ENCODE measurements around the gene ELL. TPM values are rescaled to one million over a fixed set of nuclear protein-coding genes. Genes with fewer than 3 reads are reported as not detected.

Gene ELL
- total RNA-seq, 1 donor: 18.5 TPM

GRCh38 chr19:18450021-18450930 is 71.6 kb downstream of the ELL start:
- Histone ChIP-seq H3K4me3 (ENCODE audit: insufficient read depth, low read length) (no peak overlapping the region), H3K4me1 (ENCODE audit: insufficient read depth, low read length) (peaks cover 23% of the 10 kb centered on the region), H3K27ac (ENCODE audit: low read depth, low read length) (no peak overlapping the region), H3K79me2 (ENCODE audit: insufficient read depth, low read length) (peaks cover 39% of the 10 kb centered on the region), H2AFZ (ENCODE audit: low read length) (no peak overlapping the region), H4K20me1 (ENCODE audit: insufficient read depth, low read length) (peaks cover 73% of the 10 kb centered on the region), H3K4me2 (ENCODE audit: insufficient read depth, low read length) (no peak overlapping the region), H3K36me3 (ENCODE audit: insufficient read depth, low read length) (peaks cover 34% of the 10 kb centered on the region), H3K27me3 (ENCODE audit: insufficient read depth, low read length) (no peaks in the 10 kb centered on the region), H3K9me3 (ENCODE audit: low read depth, low read length) (no peaks in the 10 kb centered on the region)
- no peak for DNase-seq (ENCODE audit: insufficient read length, low spot score, missing footprints)
- TF ChIP-seq, protein P1, sequence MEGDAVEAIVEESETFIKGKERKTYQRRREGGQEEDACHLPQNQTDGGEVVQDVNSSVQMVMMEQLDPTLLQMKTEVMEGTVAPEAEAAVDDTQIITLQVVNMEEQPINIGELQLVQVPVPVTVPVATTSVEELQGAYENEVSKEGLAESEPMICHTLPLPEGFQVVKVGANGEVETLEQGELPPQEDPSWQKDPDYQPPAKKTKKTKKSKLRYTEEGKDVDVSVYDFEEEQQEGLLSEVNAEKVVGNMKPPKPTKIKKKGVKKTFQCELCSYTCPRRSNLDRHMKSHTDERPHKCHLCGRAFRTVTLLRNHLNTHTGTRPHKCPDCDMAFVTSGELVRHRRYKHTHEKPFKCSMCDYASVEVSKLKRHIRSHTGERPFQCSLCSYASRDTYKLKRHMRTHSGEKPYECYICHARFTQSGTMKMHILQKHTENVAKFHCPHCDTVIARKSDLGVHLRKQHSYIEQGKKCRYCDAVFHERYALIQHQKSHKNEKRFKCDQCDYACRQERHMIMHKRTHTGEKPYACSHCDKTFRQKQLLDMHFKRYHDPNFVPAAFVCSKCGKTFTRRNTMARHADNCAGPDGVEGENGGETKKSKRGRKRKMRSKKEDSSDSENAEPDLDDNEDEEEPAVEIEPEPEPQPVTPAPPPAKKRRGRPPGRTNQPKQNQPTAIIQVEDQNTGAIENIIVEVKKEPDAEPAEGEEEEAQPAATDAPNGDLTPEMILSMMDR (IDR thresholded peaks at IDR 0.05; ENCODE audit: extremely low read depth, low read depth, low read length): no peak

GRCh38 chr19:18449552-18449951 is 72.3 kb downstream of the ELL start:
- TF ChIP-seq, protein P1 (IDR thresholded peaks at IDR 0.05; ENCODE audit: extremely low read depth, low read depth, low read length): no peak
- Histone ChIP-seq H3K4me2 (ENCODE audit: insufficient read depth, low read length) (no peak overlapping the region), H3K4me3 (ENCODE audit: insufficient read depth, low read length) (no peak overlapping the region), H3K79me2 (ENCODE audit: insufficient read depth, low read length) (peaks cover 39% of the 10 kb centered on the region), H3K27me3 (ENCODE audit: insufficient read depth, low read length) (no peaks in the 10 kb centered on the region), H3K4me1 (ENCODE audit: insufficient read depth, low read length) (peaks cover 23% of the 10 kb centered on the region), H3K36me3 (ENCODE audit: insufficient read depth, low read length) (peaks cover 40% of the 10 kb centered on the region), H3K27ac (ENCODE audit: low read depth, low read length) (no peak overlapping the region), H2AFZ (ENCODE audit: low read length) (no peak overlapping the region), H3K9me3 (ENCODE audit: low read depth, low read length) (no peaks in the 10 kb centered on the region), H4K20me1 (ENCODE audit: insufficient read depth, low read length) (peaks cover 73% of the 10 kb centered on the region)
- no peak for DNase-seq (ENCODE audit: insufficient read length, low spot score, missing footprints)

DNA sequence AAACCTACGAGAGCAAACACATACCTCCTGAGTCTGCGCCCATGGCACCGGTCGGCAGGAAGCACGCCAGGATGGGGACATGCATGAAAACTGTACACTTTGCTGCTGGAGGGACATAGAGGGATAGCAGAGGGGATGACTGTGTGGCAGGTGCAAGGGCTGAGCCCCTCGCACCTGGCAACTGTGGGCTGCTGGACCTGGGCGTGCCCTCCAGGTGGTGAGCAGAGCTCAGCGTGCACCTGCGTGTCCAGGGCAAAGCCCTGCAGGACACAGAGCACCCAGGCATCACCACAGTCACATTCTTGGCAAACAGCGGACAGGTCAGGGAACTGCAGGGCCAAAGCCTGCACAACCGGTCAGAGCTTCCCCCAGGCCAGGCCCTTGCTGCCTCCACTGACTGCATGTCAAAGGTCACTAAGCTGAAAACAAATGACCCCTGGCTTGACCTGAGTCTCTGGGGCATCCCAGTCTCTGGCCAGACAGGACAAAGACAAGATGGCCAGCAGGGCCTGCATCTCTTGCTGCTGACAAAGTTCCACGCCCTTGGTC is 75.0 kb downstream of the ELL start:
- Histone ChIP-seq H2AFZ (ENCODE audit: low read length) (no peak overlapping the region), H3K27ac (ENCODE audit: low read depth, low read length) (no peak overlapping the region), H3K4me3 (ENCODE audit: insufficient read depth, low read length) (no peak overlapping the region), H4K20me1 (ENCODE audit: insufficient read depth, low read length) (peaks cover 73% of the 10 kb centered on the region), H3K27me3 (ENCODE audit: insufficient read depth, low read length) (no peaks in the 10 kb centered on the region), H3K79me2 (ENCODE audit: insufficient read depth, low read length) (peaks cover 31% of the 10 kb centered on the region), H3K9me3 (ENCODE audit: low read depth, low read length) (no peaks in the 10 kb centered on the region), H3K4me1 (ENCODE audit: insufficient read depth, low read length) (peaks cover 3% of the 10 kb centered on the region), H3K36me3 (ENCODE audit: insufficient read depth, low read length) (peaks cover 55% of the 10 kb centered on the region), H3K4me2 (ENCODE audit: insufficient read depth, low read length) (no peak overlapping the region)
- no peak for DNase-seq (ENCODE audit: insufficient read length, low spot score, missing footprints)
- TF ChIP-seq, protein P1 (IDR thresholded peaks at IDR 0.05; ENCODE audit: extremely low read depth, low read depth, low read length): no peak

DNA sequence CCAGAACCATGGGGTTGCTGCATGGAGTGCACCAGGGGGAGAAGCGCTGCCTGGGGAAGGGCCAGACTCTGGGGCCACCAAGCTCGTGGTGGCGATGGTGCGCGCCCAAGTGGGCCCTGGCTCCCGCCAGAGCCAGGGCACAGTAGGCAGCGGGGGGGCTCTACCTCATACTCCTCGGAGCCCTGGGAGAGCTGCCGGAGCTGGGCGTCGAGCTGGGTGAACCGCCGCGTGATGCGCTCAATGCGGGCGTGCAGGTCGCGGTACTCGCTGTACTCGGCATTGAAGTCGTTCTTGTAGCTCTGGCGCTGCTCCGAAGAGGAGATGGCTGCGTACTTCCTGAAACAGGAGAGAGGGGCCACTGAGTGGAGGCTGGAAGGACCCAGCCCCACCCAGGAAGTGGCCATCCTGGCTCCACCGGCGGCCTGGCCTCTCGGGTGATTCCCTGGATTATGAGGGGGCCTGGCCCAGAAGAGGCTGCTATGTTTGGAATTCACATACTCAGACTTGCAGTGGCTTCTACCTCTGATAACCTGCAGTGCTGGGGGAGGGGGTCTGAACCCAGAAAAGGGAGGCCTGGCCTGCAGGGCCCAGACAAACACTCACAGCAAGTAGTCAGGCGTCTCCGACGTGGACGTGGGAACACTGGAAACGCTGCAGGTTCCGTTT is 75.6 kb downstream of the ELL start:
- peaks cover 3% of the 10 kb centered on the region for H3K4me1 ChIP-seq (ENCODE audit: insufficient read depth, low read length)
- peaks cover 30% of the 10 kb centered on the region for H3K79me2 ChIP-seq (ENCODE audit: insufficient read depth, low read length)
- H3K36me3 ChIP-seq (ENCODE audit: insufficient read depth, low read length): peaks cover 55% of the 10 kb centered on the region
- no peak overlapping the region for H2AFZ ChIP-seq (ENCODE audit: low read length)
- no peak for DNase-seq (ENCODE audit: insufficient read length, low spot score, missing footprints)
- peaks cover 69% of the 10 kb centered on the region for H4K20me1 ChIP-seq (ENCODE audit: insufficient read depth, low read length)
- no peak overlapping the region for H3K4me3 ChIP-seq (ENCODE audit: insufficient read depth, low read length)
- TF ChIP-seq, protein P1 (IDR thresholded peaks at IDR 0.05; ENCODE audit: extremely low read depth, low read depth, low read length): no peak
- H3K4me2 ChIP-seq (ENCODE audit: insufficient read depth, low read length): no peak overlapping the region
- H3K27ac ChIP-seq (ENCODE audit: low read depth, low read length): no peak overlapping the region
- no peaks in the 10 kb centered on the region for H3K27me3 ChIP-seq (ENCODE audit: insufficient read depth, low read length)
- no peaks in the 10 kb centered on the region for H3K9me3 ChIP-seq (ENCODE audit: low read depth, low read length)

All from osteoblast (primary cell).